ENCODE data around the gene FSTL4.
A peak's percentile ranks its signal among the peaks of the same experiment; 100 is the strongest.

FSTL4 gene

GRCh38 chr5:133363807-133364587 lies 248.3 kb downstream of the FSTL4 start:
- no peak overlapping the region for H3K4me3 Mint-ChIP-seq
- no peak for ATAC-seq (ENCODE audit: low read depth)
- peaks cover 9% of the 10 kb centered on the region for H3K27me3 Mint-ChIP-seq
- H3K36me3 Mint-ChIP-seq: no peaks in the 10 kb centered on the region
- H3K9me3 Mint-ChIP-seq: no peaks in the 10 kb centered on the region
- H3K27ac Mint-ChIP-seq: no peak overlapping the region
- no peak for DNase-seq (ENCODE audit: low spot score in 2 of 2)
- peaks cover 2% of the 10 kb centered on the region for H3K4me1 Mint-ChIP-seq

- DNase-seq (ENCODE audit: low spot score in 2 of 2) (no peak), ATAC-seq (ENCODE audit: low read depth) (no peak)
- Mint-ChIP-seq H3K4me3 (no peak overlapping the region), H3K27ac (no peak overlapping the region), H3K27me3 (peaks cover 9% of the 10 kb centered on the region), H3K9me3 (no peaks in the 10 kb centered on the region), H3K36me3 (no peaks in the 10 kb centered on the region), H3K4me1 (peaks cover 2% of the 10 kb centered on the region)
These were observed 249.9 kb downstream of the FSTL4 start for GRCh38 chr5:133362438-133362837.

GRCh38 chr5:133361922-133362321 lies 250.4 kb downstream of the FSTL4 start:
- Mint-ChIP-seq H3K4me3 (no peak overlapping the region), H3K27ac (no peak overlapping the region), H3K9me3 (no peaks in the 10 kb centered on the region), H3K4me1 (peaks cover 2% of the 10 kb centered on the region), H3K27me3 (peaks cover 9% of the 10 kb centered on the region), H3K36me3 (no peaks in the 10 kb centered on the region)
- ATAC-seq (ENCODE audit: low read depth) (no peak), DNase-seq (ENCODE audit: low spot score in 2 of 2) (no peak)

GRCh38 chr5:133360693-133361472 lies 251.5 kb downstream of the FSTL4 start:
- no peak overlapping the region for H3K4me3 Mint-ChIP-seq
- DNase-seq (ENCODE audit: low spot score in 2 of 2) (no peak), ATAC-seq (ENCODE audit: low read depth) (no peak)
- peaks cover 3% of the 10 kb centered on the region for H3K27me3 Mint-ChIP-seq
- no peaks in the 10 kb centered on the region for H3K9me3 Mint-ChIP-seq
- no peak overlapping the region for H3K27ac Mint-ChIP-seq
- peaks cover under 1% of the 10 kb centered on the region for H3K4me1 Mint-ChIP-seq
- no peaks in the 10 kb centered on the region for H3K36me3 Mint-ChIP-seq

- no peaks in the 10 kb centered on the region for H3K9me3 Mint-ChIP-seq
- H3K27me3 Mint-ChIP-seq: peaks cover 3% of the 10 kb centered on the region
- no peak overlapping the region for H3K4me3 Mint-ChIP-seq
- no peaks in the 10 kb centered on the region for H3K4me1 Mint-ChIP-seq
- H3K27ac Mint-ChIP-seq: no peak overlapping the region
- DNase-seq (ENCODE audit: low spot score in 2 of 2) (no peak), ATAC-seq (ENCODE audit: low read depth) (no peak)
- no peaks in the 10 kb centered on the region for H3K36me3 Mint-ChIP-seq
These were observed 252.5 kb downstream of the FSTL4 start for GRCh38 chr5:133359861-133360260.

GRCh38 chr5:133358271-133358670 lies 254.1 kb downstream of the FSTL4 start:
- ATAC-seq (ENCODE audit: low read depth): no peak
- Mint-ChIP-seq H3K9me3 (no peaks in the 10 kb centered on the region), H3K4me1 (no peaks in the 10 kb centered on the region), H3K36me3 (no peaks in the 10 kb centered on the region), H3K27ac (no peak overlapping the region), H3K4me3 (no peak overlapping the region), H3K27me3 (peaks cover under 1% of the 10 kb centered on the region)
- DNase-seq (ENCODE audit: low spot score in 2 of 2): no peak

- no peaks in the 10 kb centered on the region for H3K27me3 Mint-ChIP-seq
- no peak for ATAC-seq (ENCODE audit: low read depth)
- no peak for DNase-seq (ENCODE audit: low spot score in 2 of 2)
- no peak overlapping the region for H3K27ac Mint-ChIP-seq
- H3K9me3 Mint-ChIP-seq: no peaks in the 10 kb centered on the region
- no peak overlapping the region for H3K4me3 Mint-ChIP-seq
- H3K4me1 Mint-ChIP-seq: no peaks in the 10 kb centered on the region
- H3K36me3 Mint-ChIP-seq: peaks cover 2% of the 10 kb centered on the region
These were observed 254.6 kb downstream of the FSTL4 start for GRCh38 chr5:133357758-133358157.

- Mint-ChIP-seq H3K36me3 (peaks cover 2% of the 10 kb centered on the region), H3K9me3 (no peaks in the 10 kb centered on the region), H3K27ac (no peak overlapping the region), H3K4me1 (no peaks in the 10 kb centered on the region), H3K27me3 (no peaks in the 10 kb centered on the region), H3K4me3 (no peak overlapping the region)
- no peak for ATAC-seq (ENCODE audit: low read depth)
- no peak for DNase-seq (ENCODE audit: low spot score in 2 of 2)
These were observed 255.3 kb downstream of the FSTL4 start for GRCh38 chr5:133356984-133357421.

- peaks cover 2% of the 10 kb centered on the region for H3K36me3 Mint-ChIP-seq
- no peak overlapping the region for H3K4me3 Mint-ChIP-seq
- no peak overlapping the region for H3K27ac Mint-ChIP-seq
- no peaks in the 10 kb centered on the region for H3K27me3 Mint-ChIP-seq
- no peaks in the 10 kb centered on the region for H3K9me3 Mint-ChIP-seq
- ATAC-seq (ENCODE audit: low read depth) (no peak), DNase-seq (ENCODE audit: low spot score in 2 of 2) (no peak)
- no peaks in the 10 kb centered on the region for H3K4me1 Mint-ChIP-seq
These were observed 255.9 kb downstream of the FSTL4 start for GRCh38 chr5:133356396-133356983.

- Mint-ChIP-seq H3K27ac (no peak overlapping the region), H3K4me1 (no peaks in the 10 kb centered on the region), H3K4me3 (no peak overlapping the region), H3K36me3 (peaks cover 2% of the 10 kb centered on the region), H3K27me3 (no peaks in the 10 kb centered on the region), H3K9me3 (no peaks in the 10 kb centered on the region)
- DNase-seq (ENCODE audit: low spot score in 2 of 2) (no peak), ATAC-seq (ENCODE audit: low read depth) (no peak)
These were observed 257.8 kb downstream of the FSTL4 start for GRCh38 chr5:133354323-133355185.

- Mint-ChIP-seq H3K9me3 (no peaks in the 10 kb centered on the region), H3K4me1 (no peaks in the 10 kb centered on the region), H3K36me3 (peaks cover 2% of the 10 kb centered on the region), H3K27me3 (no peaks in the 10 kb centered on the region), H3K4me3 (no peak overlapping the region), H3K27ac (no peak overlapping the region)
- DNase-seq (ENCODE audit: low spot score in 2 of 2) (no peak), ATAC-seq (ENCODE audit: low read depth) (no peak)
These were observed 258.6 kb downstream of the FSTL4 start for GRCh38 chr5:133353741-133354140.

GRCh38 chr5:133348406-133348805 lies 263.9 kb downstream of the FSTL4 start:
- H3K36me3 Mint-ChIP-seq: peaks cover 2% of the 10 kb centered on the region
- ATAC-seq (ENCODE audit: low read depth) (no peak), DNase-seq (ENCODE audit: low spot score in 2 of 2) (no peak)
- no peak overlapping the region for H3K4me3 Mint-ChIP-seq
- H3K4me1 Mint-ChIP-seq: no peaks in the 10 kb centered on the region
- H3K27ac Mint-ChIP-seq: no peak overlapping the region
- H3K27me3 Mint-ChIP-seq: peaks cover 7% of the 10 kb centered on the region
- H3K9me3 Mint-ChIP-seq: no peaks in the 10 kb centered on the region

GRCh38 chr5:133347039-133347438 lies 265.3 kb downstream of the FSTL4 start:
- H3K9me3 Mint-ChIP-seq: no peaks in the 10 kb centered on the region
- DNase-seq (ENCODE audit: low spot score in 2 of 2) (no peak), ATAC-seq (ENCODE audit: low read depth) (peak; percentile 58)
- H3K36me3 Mint-ChIP-seq: no peaks in the 10 kb centered on the region
- no peak overlapping the region for H3K27ac Mint-ChIP-seq
- no peaks in the 10 kb centered on the region for H3K4me1 Mint-ChIP-seq
- H3K27me3 Mint-ChIP-seq: peaks cover 7% of the 10 kb centered on the region
- H3K4me3 Mint-ChIP-seq: no peak overlapping the region
